Mucosa of descending colon (tissue), 3 donors: ENCODE data around the gene EVI5. TPM values are rescaled to one million over a fixed set of nuclear protein-coding genes. Genes with fewer than 3 reads are reported as not detected.

Experiments used
- ATAC-seq: fragments of 200-7000 bp; cut with Tn5 transposase; one replicate; pipeline ENCODE4 v1.9.1; 2020; ENCODE audit warnings: mild to moderate bottlenecking, moderate library complexity
- DNase-seq, 3 donors: peaks; one replicate each; pipeline ENCODE4 v3.0.0-alpha.2; 2020
- H3K36me3 ChIP-seq: fragments of 200-600 bp; one replicate; pipeline ENCODE4 v1.8.0; 2021; ENCODE audit warnings: low read depth, mild to moderate bottlenecking
- H3K4me1 ChIP-seq: fragments of 200-600 bp; one replicate; pipeline ENCODE4 v1.8.0; 2021; ENCODE audit warnings: low read depth, mild to moderate bottlenecking
- H3K4me3 ChIP-seq: fragments of 200-600 bp; one replicate; pipeline ENCODE4 v1.8.0; 2021; ENCODE audit warnings: mild to moderate bottlenecking
- H3K9me3 ChIP-seq: fragments of 200-600 bp; one replicate; pipeline ENCODE4 v1.8.0; 2021; ENCODE audit warnings: mild to moderate bottlenecking
- CTCF ChIP-seq: fragments of 200-600 bp; IDR thresholded peaks from one replicate; pipeline ENCODE4 v1.8.0; 2022; ENCODE audit warnings: antibody characterized with exemption, mild to moderate bottlenecking
- intact Hi-C, 2 donors: fragments of 100-400 bp; cut with DNase I in 1 of 2; cut with micrococcal nuclease in 1 of 2; formaldehyde crosslinking; loops; one replicate each; pipeline versions ENCODE4 v1.11.0 to v1.11.1; 2022; cut with DNase I, micrococcal nuclease
- total RNA-seq, 3 donors: library from RNA; stranded (reverse); fragmentation: NEBNext Ultra II Directional in 2 of 3; extraction: Animal tissue kit (Norgen Biotek cat#: 25700) in 2 of 3; gene quantifications; one replicate each; pipeline versions ENCODE4 v1.2.1 to v1.2.4, GENCODE V29; 2021 to 2023
- donor health status: DM: no; HTN: no; CAD: no; lungs with moderate emphysema.
- donor health status: DM: no; HTN: no; CAD: no.
- donor health status: DM: no; HTN: yes; CAD: no.

Gene EVI5
- total RNA-seq, 3 donors from 2014 or later: 32.3 to 52.4 (median 33.5) TPM

- TF ChIP-seq CTCF: no peak
- no peak overlapping the region for H3K4me3 ChIP-seq
- no peaks in the 10 kb centered on the region for H3K9me3 ChIP-seq
- DNase-seq (no peak), ATAC-seq (no peak)
- H3K4me1 ChIP-seq: no peaks in the 10 kb centered on the region
- intact Hi-C loops: no loop called here
- H3K36me3 ChIP-seq: no peaks in the 10 kb centered on the region
Measured at GRCh38 chr1:92503926-92504285, 281.0 kb downstream of the EVI5 start.

- Histone ChIP-seq H3K36me3 (no peaks in the 10 kb centered on the region), H3K4me1 (no peaks in the 10 kb centered on the region), H3K9me3 (no peaks in the 10 kb centered on the region), H3K4me3 (no peak overlapping the region)
- TF ChIP-seq CTCF: no peak
- intact Hi-C loops: no loop called here
- no peak for ATAC-seq
- no peak for DNase-seq
Measured at GRCh38 chr1:92503043-92503925, 281.6 kb downstream of the EVI5 start.

GRCh38 chr1:92502247-92502646, 282.7 kb downstream of the EVI5 start:
- Histone ChIP-seq H3K36me3 (no peaks in the 10 kb centered on the region), H3K4me3 (no peak overlapping the region), H3K4me1 (no peaks in the 10 kb centered on the region), H3K9me3 (no peaks in the 10 kb centered on the region)
- intact Hi-C loops: no loop called here
- DNase-seq: no peak
- no peak for TF ChIP-seq CTCF
- peak; percentile 30 for ATAC-seq

DNA sequence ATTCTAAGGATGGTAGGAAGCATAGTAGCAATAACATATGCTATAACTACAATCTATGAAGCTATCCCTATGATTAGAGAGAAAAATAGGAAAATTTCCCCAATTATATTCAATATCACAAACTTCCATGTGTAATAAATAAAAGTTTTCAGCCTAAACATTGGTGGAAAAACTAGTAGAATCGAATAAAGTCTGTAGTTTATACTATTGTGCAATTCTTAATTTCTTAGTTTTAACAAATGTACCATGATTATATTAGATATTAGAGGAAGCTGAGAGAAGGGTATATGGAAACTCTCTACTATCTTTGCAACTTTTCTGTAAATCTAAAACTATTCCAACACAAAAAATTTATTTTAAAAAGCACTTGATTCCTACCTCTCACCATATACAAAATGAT, 284.4 kb downstream of the EVI5 start:
- intact Hi-C loops: no loop called here
- ATAC-seq (no peak), DNase-seq (no peak)
- no peak overlapping the region for H3K4me3 ChIP-seq
- no peaks in the 10 kb centered on the region for H3K9me3 ChIP-seq
- no peaks in the 10 kb centered on the region for H3K36me3 ChIP-seq
- no peak for TF ChIP-seq CTCF
- no peaks in the 10 kb centered on the region for H3K4me1 ChIP-seq

DNA sequence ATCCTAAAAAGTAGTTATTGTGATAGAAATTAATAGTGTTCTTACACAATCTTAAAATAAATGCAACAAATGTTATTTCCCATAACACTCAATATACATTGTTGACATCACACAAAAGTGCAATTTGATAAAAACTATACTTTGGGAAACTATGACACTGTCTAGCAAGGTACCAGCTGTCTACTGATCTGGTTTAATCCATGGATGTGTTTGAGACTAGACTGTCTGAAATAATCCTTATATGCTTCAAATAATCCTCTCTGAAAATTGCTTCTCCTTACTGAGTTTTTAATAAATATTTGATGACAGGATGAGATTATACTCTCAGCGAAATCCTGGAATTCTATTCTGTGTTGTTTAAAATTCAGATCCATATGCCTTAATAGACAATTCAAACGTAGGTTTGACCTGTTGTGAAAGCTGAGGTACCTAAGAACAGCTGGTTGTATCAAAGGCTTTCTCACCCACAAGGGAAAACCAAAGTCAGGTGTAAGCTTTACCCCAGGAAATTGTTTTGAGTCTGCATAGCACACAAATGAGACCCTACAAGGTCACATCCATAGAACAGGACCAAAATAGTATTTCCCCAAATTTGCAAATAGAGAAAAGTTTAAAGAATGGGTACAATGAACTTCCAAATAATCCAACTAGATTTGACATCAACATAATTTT, 289.4 kb downstream of the EVI5 start:
- TF ChIP-seq CTCF: no peak
- Histone ChIP-seq H3K4me3 (no peak overlapping the region), H3K9me3 (no peaks in the 10 kb centered on the region), H3K36me3 (no peaks in the 10 kb centered on the region), H3K4me1 (no peaks in the 10 kb centered on the region)
- intact Hi-C loops: no loop called here
- DNase-seq (no peak), ATAC-seq (no peak)
